ENCODE measurements around the gene GSG1.

GSG1 gene

GRCh38 chr12:13103391-13104033, at the start of gene GSG1:
GSG1 (minus strand) TSS chr12:13103667; CDS start chr12:13103512, 155 bp downstream.
- peak within 1 kb of the TSS; percentile 23 to 99 for H3K27ac Mint-ChIP-seq
- no peak for DNase-seq

GRCh38 chr12:13153180-13153579, 49.7 kb upstream of the GSG1 start:
- H3K4me1 Mint-ChIP-seq, result peaks cover 23% of the 10 kb centered on the region
- peaks cover 16% of the 10 kb centered on the region for H3K27me3 Mint-ChIP-seq
- ATAC-seq (no peak), DNase-seq (no peak)
- H3K9me3 Mint-ChIP-seq, result no peaks in the 10 kb centered on the region
- no peak overlapping the region for H3K4me3 Mint-ChIP-seq
- no peak overlapping the region for H3K27ac Mint-ChIP-seq

More at GRCh38 chr12:13103391-13104033, at the start of gene GSG1:
- no peak within 1 kb of the TSS for H3K4me3 Mint-ChIP-seq
- peaks cover 4 to 7% of the 10 kb centered on the region in 2 donors for H3K9me3 Mint-ChIP-seq
- H3K4me1 Mint-ChIP-seq, result peaks cover 51% of the 10 kb centered on the region
- H3K27me3 Mint-ChIP-seq, result no peaks in the 10 kb centered on the region
- no peak for ATAC-seq

DNA sequence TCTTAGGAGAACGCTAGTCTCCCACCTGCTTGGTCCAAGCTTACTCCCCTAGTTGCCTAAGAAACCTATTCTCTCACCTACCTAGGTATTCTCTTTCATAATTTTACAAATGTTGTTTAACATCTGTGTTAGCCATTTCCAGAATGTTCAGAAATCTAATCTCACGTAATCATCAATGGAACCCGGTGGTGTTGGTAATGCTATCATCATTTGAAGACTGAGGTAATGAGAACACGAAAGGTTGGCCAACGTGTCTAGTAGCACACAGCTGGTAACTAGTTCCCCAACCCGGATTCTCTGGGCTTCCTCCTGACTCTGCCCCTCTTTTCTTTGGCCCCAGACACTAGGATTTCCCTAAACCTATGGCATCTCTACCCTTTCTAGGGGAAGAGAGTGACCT, 49.3 kb upstream of the GSG1 start:
- peaks cover 23% of the 10 kb centered on the region for H3K4me1 Mint-ChIP-seq

DNA sequence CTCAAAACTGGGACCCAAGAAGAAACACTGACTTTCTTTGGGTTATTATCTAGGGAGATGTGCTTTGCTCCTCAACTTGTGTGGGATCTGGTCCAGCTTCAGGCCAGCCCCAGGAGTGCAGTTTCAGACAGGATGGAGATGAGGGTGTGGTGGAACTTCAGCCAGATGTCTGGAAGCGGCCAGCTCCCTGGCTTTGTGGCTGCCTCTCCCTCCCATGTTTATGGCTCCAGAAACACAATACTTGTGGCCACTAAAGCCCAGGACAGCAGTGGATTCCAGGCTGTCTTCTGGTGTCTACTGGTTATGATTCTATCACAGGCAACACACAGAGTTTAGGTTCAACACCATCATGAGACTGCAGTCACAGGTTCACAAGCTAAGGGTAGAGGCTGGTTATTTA, 48.8 kb upstream of the GSG1 start:
- DNase-seq (no peak), ATAC-seq (no peak)
- peaks cover 23% of the 10 kb centered on the region for H3K4me1 Mint-ChIP-seq
- H3K9me3 Mint-ChIP-seq, result no peaks in the 10 kb centered on the region
- H3K27ac Mint-ChIP-seq, result no peak overlapping the region
- H3K4me3 Mint-ChIP-seq, result no peak overlapping the region
- peaks cover 16% of the 10 kb centered on the region for H3K27me3 Mint-ChIP-seq

More for the DNA sequence above, 49.3 kb upstream of the GSG1 start:
- DNase-seq (no peak), ATAC-seq (no peak)
- no peaks in the 10 kb centered on the region for H3K9me3 Mint-ChIP-seq
- H3K27ac Mint-ChIP-seq, result no peak overlapping the region
- no peak overlapping the region for H3K4me3 Mint-ChIP-seq
- peaks cover 16% of the 10 kb centered on the region for H3K27me3 Mint-ChIP-seq

GRCh38 chr12:13149411-13149810, 45.9 kb upstream of the GSG1 start:
- no peak for DNase-seq
- Mint-ChIP-seq H3K27ac (no peak overlapping the region), H3K27me3 (peaks cover 5% of the 10 kb centered on the region), H3K4me3 (no peak overlapping the region), H3K9me3 (no peaks in the 10 kb centered on the region), H3K4me1 (peaks cover 19% of the 10 kb centered on the region)
- ATAC-seq, result no peak

- DNase-seq, result no peak
- Mint-ChIP-seq H3K27me3 (peaks cover 5% of the 10 kb centered on the region), H3K4me3 (no peak overlapping the region), H3K9me3 (no peaks in the 10 kb centered on the region), H3K27ac (no peak overlapping the region), H3K4me1 (peaks cover 18% of the 10 kb centered on the region)
- ATAC-seq, result no peak
Observed at GRCh38 chr12:13148485-13148847, 45.0 kb upstream of the GSG1 start.

DNA sequence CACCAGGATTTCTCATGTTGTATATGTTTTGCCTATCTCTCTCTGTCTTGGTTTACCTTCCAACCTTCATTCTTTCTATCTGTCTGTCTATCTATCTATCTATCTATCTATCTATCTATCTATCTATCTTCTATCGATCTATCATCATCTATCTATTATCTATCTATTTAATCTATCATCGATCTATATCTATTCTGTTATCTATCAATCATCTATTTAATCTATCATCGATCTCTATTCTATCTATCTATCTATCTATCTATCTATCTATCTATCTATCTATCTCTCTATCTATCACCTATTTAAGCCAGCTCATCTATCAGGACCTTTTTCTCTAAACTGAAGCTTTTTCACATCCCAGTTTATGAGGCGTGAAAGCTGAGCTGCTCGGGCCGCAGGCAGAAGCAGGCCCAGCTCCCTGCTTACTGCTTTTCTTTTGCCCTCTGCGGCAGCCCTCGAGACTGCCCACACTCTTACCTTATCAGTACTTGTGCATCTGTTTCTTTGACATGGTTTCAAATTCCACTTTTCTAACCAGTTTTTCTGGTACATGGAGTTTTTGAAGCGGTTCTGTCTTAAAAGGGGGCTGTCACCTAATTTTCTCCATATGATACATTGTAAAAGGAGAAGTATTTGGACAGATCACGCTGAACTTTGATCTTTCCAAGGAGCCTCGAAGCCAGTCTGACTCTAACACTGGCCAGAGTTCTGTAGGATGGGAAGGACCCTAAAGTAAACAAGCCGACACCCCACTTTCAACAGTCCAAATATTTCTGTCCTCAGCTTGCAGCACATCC, 44.4 kb upstream of the GSG1 start:
- peaks cover 5% of the 10 kb centered on the region for H3K27me3 Mint-ChIP-seq
- peak overlapping the region in 1 of 2 donors; percentile 2 for H3K27ac Mint-ChIP-seq
- peaks cover 17% of the 10 kb centered on the region for H3K4me1 Mint-ChIP-seq
- H3K9me3 Mint-ChIP-seq, result no peaks in the 10 kb centered on the region
- DNase-seq, result no peak
- no peak for ATAC-seq
- H3K4me3 Mint-ChIP-seq, result no peak overlapping the region

- no peaks in the 10 kb centered on the region for H3K9me3 Mint-ChIP-seq
- no peak overlapping the region for H3K27ac Mint-ChIP-seq
- peaks cover 17% of the 10 kb centered on the region for H3K4me1 Mint-ChIP-seq
- no peak overlapping the region for H3K4me3 Mint-ChIP-seq
- H3K27me3 Mint-ChIP-seq, result peaks cover 3% of the 10 kb centered on the region
- DNase-seq (no peak), ATAC-seq (no peak)
Observed at GRCh38 chr12:13146336-13146938, 43.0 kb upstream of the GSG1 start.

DNA sequence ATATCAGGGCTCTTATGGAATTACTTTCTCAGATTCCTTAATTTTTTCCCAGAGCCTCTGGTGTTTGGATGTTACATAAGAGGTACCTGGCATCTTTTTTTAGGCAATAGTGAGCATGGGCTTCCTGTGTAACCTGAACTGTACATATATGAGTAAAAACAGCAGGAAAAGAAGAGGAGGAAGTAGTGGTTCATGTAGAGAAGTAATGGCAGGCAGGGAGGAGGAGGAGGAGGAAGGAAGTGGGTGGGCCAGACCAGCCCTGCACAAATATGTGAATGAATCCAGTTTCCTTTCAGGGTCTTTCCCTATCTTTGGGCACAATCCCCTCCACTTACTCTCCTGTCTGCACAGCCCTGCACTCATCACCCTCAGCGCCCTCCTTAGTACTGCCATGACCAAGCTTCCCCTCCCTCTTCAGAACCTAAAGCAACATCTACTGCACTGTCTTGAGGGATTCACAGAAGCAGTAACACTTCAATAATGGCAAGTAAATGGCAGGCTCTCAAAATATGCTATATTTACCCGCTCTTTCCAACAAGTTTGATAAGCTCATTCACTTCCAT, 40.9 kb upstream of the GSG1 start:
- ATAC-seq, result peak; percentile 66
- no peaks in the 10 kb centered on the region for H3K27me3 Mint-ChIP-seq
- DNase-seq, result no peak
- no peak overlapping the region for H3K4me3 Mint-ChIP-seq
- no peaks in the 10 kb centered on the region for H3K9me3 Mint-ChIP-seq
- H3K4me1 Mint-ChIP-seq, result peaks cover 17% of the 10 kb centered on the region
- no peak overlapping the region for H3K27ac Mint-ChIP-seq

DNA sequence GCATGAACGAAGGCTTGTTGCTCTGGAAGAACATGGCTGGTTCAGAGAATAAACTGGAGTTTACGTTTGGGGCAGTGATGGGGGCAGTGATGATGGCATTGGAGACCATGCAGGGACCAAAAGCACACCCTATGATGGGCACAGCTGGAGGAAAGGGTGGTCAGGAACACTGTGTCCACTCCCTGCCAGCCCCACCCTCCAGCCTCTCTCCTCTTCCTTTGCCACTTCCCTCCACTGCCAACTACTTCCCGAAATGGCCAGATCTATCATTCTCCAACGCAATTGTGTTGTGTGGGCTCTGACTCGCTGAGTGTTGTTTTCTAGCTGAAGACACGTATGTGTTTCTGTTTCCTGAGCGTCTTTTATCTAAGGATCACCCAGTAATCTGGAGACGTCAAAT, 39.3 kb upstream of the GSG1 start:
- H3K9me3 Mint-ChIP-seq, result no peaks in the 10 kb centered on the region
- no peak for DNase-seq
- no peaks in the 10 kb centered on the region for H3K27me3 Mint-ChIP-seq
- H3K4me3 Mint-ChIP-seq, result no peak overlapping the region
- H3K27ac Mint-ChIP-seq, result no peak overlapping the region
- no peak for ATAC-seq
- H3K4me1 Mint-ChIP-seq, result peaks cover 17% of the 10 kb centered on the region

DNA sequence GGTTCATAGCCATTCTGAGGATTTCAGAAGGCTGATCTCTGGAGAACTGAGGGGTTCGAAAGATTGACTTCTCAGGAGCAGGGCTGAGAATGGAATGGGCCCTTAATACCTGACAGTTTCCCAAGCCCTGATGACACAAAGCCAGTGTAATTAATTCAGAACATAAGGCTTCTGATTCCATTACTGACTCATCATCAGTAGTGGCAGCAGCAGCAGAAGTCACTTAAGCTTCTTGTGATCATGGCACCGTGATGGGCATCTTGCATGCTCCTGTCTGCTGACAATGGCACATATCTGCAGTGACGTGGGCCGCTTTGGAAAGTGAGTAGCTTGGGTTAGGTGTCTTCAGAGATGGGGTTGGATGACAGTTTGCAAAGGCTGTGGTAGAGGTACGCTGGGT, 38.2 kb upstream of the GSG1 start:
- DNase-seq (no peak), ATAC-seq (no peak)
- H3K27ac Mint-ChIP-seq, result no peak overlapping the region
- peaks cover 17% of the 10 kb centered on the region for H3K4me1 Mint-ChIP-seq
- H3K4me3 Mint-ChIP-seq, result no peak overlapping the region
- H3K9me3 Mint-ChIP-seq, result no peaks in the 10 kb centered on the region
- no peaks in the 10 kb centered on the region for H3K27me3 Mint-ChIP-seq

- ATAC-seq (no peak), DNase-seq (no peak)
- no peak overlapping the region for H3K27ac Mint-ChIP-seq
- H3K4me1 Mint-ChIP-seq, result no peaks in the 10 kb centered on the region
- no peak overlapping the region for H3K4me3 Mint-ChIP-seq
- H3K9me3 Mint-ChIP-seq, result no peaks in the 10 kb centered on the region
- H3K27me3 Mint-ChIP-seq, result no peaks in the 10 kb centered on the region
Observed at GRCh38 chr12:13135371-13136178, 32.1 kb upstream of the GSG1 start.

DNA sequence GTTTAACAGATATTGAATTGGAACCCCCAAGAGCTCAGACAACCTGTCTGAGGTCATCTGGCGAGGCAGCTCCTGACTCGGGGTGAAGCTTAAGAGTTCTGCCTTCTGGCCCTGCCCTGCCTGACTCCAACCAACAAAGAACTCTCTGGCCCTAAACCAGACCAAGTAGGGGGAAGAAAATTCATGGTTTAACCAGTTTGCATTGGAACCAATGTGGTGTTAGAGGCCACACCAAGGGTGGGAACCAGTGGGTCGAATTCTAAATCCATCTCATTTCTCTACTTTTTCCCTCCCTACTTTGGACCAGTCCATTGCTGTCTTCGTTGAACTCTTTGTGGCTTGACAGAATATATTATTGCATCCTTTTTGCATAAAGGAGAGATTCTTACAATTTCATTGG, 30.4 kb upstream of the GSG1 start:
- ATAC-seq (no peak), DNase-seq (no peak)
- no peak overlapping the region for H3K4me3 Mint-ChIP-seq
- H3K4me1 Mint-ChIP-seq, result no peaks in the 10 kb centered on the region
- no peak overlapping the region for H3K27ac Mint-ChIP-seq
- no peaks in the 10 kb centered on the region for H3K27me3 Mint-ChIP-seq
- H3K9me3 Mint-ChIP-seq, result no peaks in the 10 kb centered on the region

GRCh38 chr12:13130981-13131380, 27.5 kb upstream of the GSG1 start:
- no peak overlapping the region for H3K27ac Mint-ChIP-seq
- DNase-seq (no peak), ATAC-seq (no peak)
- no peak overlapping the region for H3K4me3 Mint-ChIP-seq
- no peaks in the 10 kb centered on the region for H3K4me1 Mint-ChIP-seq
- no peaks in the 10 kb centered on the region for H3K9me3 Mint-ChIP-seq
- no peaks in the 10 kb centered on the region for H3K27me3 Mint-ChIP-seq

GRCh38 chr12:13128291-13128965, 25.0 kb upstream of the GSG1 start:
- DNase-seq, result no peak
- no peak overlapping the region for H3K27ac Mint-ChIP-seq
- no peak for ATAC-seq
- H3K4me3 Mint-ChIP-seq, result no peak overlapping the region
- no peaks in the 10 kb centered on the region for H3K9me3 Mint-ChIP-seq
- no peaks in the 10 kb centered on the region for H3K27me3 Mint-ChIP-seq
- no peaks in the 10 kb centered on the region for H3K4me1 Mint-ChIP-seq
